Nephron (organoid): ENCODE data around the gene PTGER3.

Source experiments
- H3K27ac Mint-ChIP-seq, 3 experiments: 2 replicates each; pipeline ENCODE4 v1.8.0; 2020; ENCODE audit warnings: mixed read lengths in 3 of 3, mild to moderate bottlenecking in 2 of 3, moderate library complexity in 1 of 3
- H3K27me3 Mint-ChIP-seq: 2 replicates; pipeline ENCODE4 v1.8.0; 2021; ENCODE audit warnings: low read depth, mild to moderate bottlenecking, moderate library complexity, mixed read lengths
- H3K36me3 Mint-ChIP-seq: 2 replicates; pipeline ENCODE4 v1.8.0; 2020; ENCODE audit warnings: low read depth, mixed read lengths
- H3K4me1 Mint-ChIP-seq: 2 replicates; pipeline ENCODE4 v1.8.0; 2020; ENCODE audit warnings: mixed read lengths
- H3K4me3 Mint-ChIP-seq, 3 experiments: 2 replicates each; pipeline ENCODE4 v1.8.0; 2020; ENCODE audit warnings: mild to moderate bottlenecking in 3 of 3, mixed read lengths in 3 of 3, moderate library complexity in 2 of 3
- H3K9me3 Mint-ChIP-seq: 2 replicates; pipeline ENCODE4 v1.8.0; 2020; ENCODE audit warnings: mixed read lengths
- TF ChIP-seq, protein P1 (sequence below), 3 experiments: fragments of 200-600 bp; sonication (generic); IDR thresholded peaks; one replicate each; pipeline ENCODE4 v1.5.0; 2021; ENCODE audit warnings: antibody characterized with exemption in 3 of 3; ENCODE audit not compliant: unreplicated experiment in 3 of 3

Gene PTGER3

DNA sequence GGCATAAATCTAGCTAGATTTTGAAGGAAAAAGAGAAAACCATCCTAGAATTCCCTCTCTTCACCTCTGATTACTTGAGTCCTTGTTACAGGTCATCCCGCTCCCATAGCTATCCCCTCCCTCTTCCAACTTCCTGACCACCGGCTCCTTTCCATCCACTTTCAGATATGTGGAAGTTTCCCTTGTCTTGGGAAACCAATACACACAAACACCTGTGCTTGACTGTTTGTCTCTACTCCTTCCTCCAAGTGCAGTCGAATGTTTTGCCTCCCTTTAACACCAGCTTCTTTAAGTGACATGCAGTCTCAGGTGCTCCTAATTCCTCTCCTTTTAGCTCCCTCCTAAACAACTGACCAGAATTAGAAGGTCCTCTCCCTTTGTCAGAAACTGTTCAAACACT, 70.0 kb downstream of the PTGER3 start:
- TF ChIP-seq, protein P1, sequence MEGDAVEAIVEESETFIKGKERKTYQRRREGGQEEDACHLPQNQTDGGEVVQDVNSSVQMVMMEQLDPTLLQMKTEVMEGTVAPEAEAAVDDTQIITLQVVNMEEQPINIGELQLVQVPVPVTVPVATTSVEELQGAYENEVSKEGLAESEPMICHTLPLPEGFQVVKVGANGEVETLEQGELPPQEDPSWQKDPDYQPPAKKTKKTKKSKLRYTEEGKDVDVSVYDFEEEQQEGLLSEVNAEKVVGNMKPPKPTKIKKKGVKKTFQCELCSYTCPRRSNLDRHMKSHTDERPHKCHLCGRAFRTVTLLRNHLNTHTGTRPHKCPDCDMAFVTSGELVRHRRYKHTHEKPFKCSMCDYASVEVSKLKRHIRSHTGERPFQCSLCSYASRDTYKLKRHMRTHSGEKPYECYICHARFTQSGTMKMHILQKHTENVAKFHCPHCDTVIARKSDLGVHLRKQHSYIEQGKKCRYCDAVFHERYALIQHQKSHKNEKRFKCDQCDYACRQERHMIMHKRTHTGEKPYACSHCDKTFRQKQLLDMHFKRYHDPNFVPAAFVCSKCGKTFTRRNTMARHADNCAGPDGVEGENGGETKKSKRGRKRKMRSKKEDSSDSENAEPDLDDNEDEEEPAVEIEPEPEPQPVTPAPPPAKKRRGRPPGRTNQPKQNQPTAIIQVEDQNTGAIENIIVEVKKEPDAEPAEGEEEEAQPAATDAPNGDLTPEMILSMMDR (IDR thresholded peaks at IDR 0.05; ENCODE audit: unreplicated experiment in 3 of 3): no peak
- no peak overlapping the region for H3K27ac Mint-ChIP-seq
- H3K4me3 Mint-ChIP-seq: no peak overlapping the region
- no peaks in the 10 kb centered on the region for H3K36me3 Mint-ChIP-seq
- no peaks in the 10 kb centered on the region for H3K9me3 Mint-ChIP-seq
- H3K4me1 Mint-ChIP-seq: no peaks in the 10 kb centered on the region
- H3K27me3 Mint-ChIP-seq: peaks cover 7% of the 10 kb centered on the region

DNA sequence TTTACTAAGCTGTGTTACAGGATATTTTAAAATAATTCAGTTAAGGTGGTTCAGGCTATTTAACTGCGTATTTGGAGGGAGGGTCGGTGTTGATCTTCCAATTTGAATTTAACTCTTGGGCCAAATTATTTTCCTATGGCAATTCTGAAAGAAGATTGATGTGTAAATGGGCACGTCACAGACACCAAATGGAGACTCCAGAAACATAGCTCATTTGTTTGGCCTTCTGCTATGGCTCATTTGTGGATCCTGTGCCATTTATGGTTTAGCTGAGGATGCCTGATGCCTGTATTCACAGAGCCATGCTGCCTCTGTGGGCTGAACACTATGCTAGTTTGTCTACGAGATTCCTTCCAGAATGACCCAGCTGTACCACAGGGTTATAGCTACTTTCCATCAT, 70.6 kb downstream of the PTGER3 start:
- Mint-ChIP-seq H3K27me3 (peaks cover 7% of the 10 kb centered on the region), H3K4me3 (no peak overlapping the region), H3K4me1 (no peaks in the 10 kb centered on the region), H3K27ac (no peak overlapping the region), H3K9me3 (no peaks in the 10 kb centered on the region), H3K36me3 (no peaks in the 10 kb centered on the region)
- TF ChIP-seq, protein P1 (IDR thresholded peaks at IDR 0.05; ENCODE audit: unreplicated experiment in 3 of 3): no peak

DNA sequence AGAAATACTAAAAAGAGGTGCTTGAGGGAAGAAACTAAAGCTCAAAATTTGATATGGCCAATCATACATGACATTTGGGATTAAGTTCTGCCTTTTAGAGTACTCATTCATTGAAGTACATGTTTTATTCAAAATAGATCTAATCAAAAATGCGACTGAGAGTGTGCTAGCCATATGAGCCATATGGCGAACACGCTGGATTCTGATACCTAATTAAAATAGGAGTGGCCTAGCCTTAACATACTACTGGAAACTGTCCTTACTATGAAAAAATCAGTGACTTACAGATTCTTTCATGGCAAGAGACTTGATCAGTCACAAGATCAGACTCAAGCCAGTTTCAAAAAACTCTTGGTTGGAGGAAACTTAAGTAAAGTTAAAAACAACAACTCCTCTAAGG, 73.9 kb downstream of the PTGER3 start:
- no peaks in the 10 kb centered on the region for H3K4me1 Mint-ChIP-seq
- no peaks in the 10 kb centered on the region for H3K36me3 Mint-ChIP-seq
- TF ChIP-seq, protein P1 (IDR thresholded peaks at IDR 0.05; ENCODE audit: unreplicated experiment in 3 of 3): no peak
- H3K4me3 Mint-ChIP-seq: no peak overlapping the region
- peaks cover 7% of the 10 kb centered on the region for H3K27me3 Mint-ChIP-seq
- H3K27ac Mint-ChIP-seq: no peak overlapping the region
- H3K9me3 Mint-ChIP-seq: no peaks in the 10 kb centered on the region

DNA sequence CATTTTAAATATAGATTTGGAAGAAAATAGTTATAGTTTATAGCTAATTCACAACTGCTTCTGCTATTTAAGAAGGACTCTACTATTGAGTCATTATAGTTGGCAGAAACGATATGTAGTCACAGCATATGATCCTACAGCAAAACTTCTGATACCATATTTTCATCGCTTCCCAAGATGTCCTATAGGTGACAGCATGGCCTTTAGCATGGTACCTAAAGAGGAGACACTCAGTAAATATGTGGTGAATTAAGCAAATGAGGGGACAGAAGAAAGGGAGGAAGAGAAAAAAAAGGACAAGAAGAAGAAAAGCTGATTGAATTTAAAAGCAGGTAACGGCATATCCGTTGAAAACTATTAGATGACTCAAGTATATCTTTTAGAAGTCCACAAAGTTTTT, 77.2 kb downstream of the PTGER3 start:
- H3K9me3 Mint-ChIP-seq: no peaks in the 10 kb centered on the region
- no peaks in the 10 kb centered on the region for H3K36me3 Mint-ChIP-seq
- no peak overlapping the region for H3K27ac Mint-ChIP-seq
- no peak overlapping the region for H3K4me3 Mint-ChIP-seq
- TF ChIP-seq, protein P1 (IDR thresholded peaks at IDR 0.05; ENCODE audit: unreplicated experiment in 3 of 3): no peak
- H3K4me1 Mint-ChIP-seq: no peaks in the 10 kb centered on the region
- H3K27me3 Mint-ChIP-seq: peaks cover 5% of the 10 kb centered on the region

DNA sequence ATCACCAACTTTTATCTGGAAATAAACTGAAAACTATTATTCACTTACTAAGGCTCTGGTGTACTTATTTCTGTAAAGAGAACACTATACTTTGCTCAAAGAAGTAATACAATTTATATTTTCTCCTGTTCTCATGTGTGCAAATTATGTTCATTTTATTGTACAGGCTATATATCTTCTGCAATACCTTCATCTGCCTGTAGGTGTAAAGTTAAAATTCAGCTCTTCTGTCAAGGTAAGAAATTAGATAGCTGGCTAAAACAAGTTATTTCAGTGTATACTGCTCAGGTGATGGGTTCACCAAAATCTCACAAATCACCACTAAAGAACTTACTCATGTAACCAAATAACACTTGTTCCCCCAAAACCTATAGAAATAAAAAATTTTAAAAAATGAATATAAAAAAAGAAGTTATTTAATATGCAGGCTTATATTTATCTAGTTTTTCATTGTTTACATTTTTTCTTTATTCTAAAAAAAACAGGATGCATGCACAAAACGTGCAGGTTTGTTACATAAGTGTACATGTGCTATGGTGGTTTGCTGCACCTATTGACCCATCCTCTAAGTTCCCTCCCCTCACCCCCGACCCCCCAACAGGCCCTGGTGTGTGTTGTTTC, 81.5 kb downstream of the PTGER3 start:
- Mint-ChIP-seq H3K4me1 (no peaks in the 10 kb centered on the region), H3K27ac (no peak overlapping the region), H3K27me3 (no peaks in the 10 kb centered on the region), H3K9me3 (no peaks in the 10 kb centered on the region), H3K4me3 (no peak overlapping the region), H3K36me3 (no peaks in the 10 kb centered on the region)
- TF ChIP-seq, protein P1 (IDR thresholded peaks at IDR 0.05; ENCODE audit: unreplicated experiment in 3 of 3): peak; percentile 11 to 37 (median 35)

DNA sequence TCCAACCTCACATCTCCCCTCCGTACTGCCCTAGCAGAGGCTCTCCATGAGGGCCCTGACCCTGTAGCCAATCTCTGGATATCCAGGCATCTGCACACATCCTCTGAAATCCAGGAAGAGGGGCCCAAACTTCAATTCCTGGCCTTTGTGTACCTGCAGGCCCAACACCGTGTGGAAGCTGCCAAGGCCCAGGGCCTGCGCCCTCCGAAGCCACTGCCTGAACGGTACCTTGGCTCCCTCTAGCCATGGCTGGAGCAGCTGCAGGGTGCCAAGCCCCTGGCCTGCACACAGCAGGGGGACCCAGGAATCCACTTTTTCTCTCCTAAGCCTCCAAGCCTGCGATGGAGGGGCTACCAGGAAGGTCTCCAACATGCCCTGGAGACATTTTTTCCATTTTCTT, 84.2 kb downstream of the PTGER3 start:
- Mint-ChIP-seq H3K27ac (no peak overlapping the region), H3K4me1 (no peaks in the 10 kb centered on the region)
- TF ChIP-seq, protein P1 (IDR thresholded peaks at IDR 0.05; ENCODE audit: unreplicated experiment in 3 of 3): no peak

More for the DNA sequence above, 84.2 kb downstream of the PTGER3 start:
- Mint-ChIP-seq H3K4me3 (no peak overlapping the region), H3K27me3 (no peaks in the 10 kb centered on the region), H3K36me3 (no peaks in the 10 kb centered on the region), H3K9me3 (no peaks in the 10 kb centered on the region)
